ENCODE measurements around the gene RGPD4. TPM values are rescaled to one million over a fixed set of nuclear protein-coding genes. Genes with fewer than 3 reads are reported as not detected.

The RGPD4 gene
- total and polyA plus RNA-seq, 2 of the 13 experiments (the other 11 are each of a cell fraction or from before 2014, with no cell fraction given), result not detected

DNA sequence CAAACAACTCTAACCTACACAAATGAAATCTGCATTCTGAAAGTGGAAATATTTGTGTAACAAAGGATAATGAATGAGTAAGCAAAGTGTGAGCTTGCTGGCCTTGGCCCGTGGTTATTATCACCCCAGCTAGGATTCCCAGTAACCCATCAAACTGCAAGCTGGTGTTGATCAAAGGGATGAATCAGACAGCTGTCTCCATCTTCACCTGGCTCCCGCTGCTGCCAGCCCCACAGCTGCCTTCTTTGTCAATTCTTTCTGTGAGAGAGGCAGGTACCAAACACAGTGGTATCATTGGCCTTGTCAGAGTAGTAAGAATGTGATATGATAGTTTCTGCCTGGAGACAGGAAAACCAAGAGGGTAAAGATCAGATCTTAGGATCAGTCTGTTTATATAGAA lies 25.2 kb upstream of the RGPD4 start:
- H3K27me3 ChIP-seq (ENCODE audit: control insufficient read depth in 1 of 2, insufficient read depth in 2 of 2, low read length in 2 of 2), result no peaks in the 10 kb centered on the region
- BruUV-seq (replicated peaks), result no TSS peak
- FAIRE-seq (no peak), ATAC-seq (no peak), DNase-seq (ENCODE audit: low spot score) (peak; percentile 4)
- peak; percentile 16; the same call in 1 of the 2 replicates for TF ChIP-seq FOSL2 (CRISPR knock-in tag; IDR thresholded peaks at IDR 0.05)
- TF ChIP-seq, protein P1, sequence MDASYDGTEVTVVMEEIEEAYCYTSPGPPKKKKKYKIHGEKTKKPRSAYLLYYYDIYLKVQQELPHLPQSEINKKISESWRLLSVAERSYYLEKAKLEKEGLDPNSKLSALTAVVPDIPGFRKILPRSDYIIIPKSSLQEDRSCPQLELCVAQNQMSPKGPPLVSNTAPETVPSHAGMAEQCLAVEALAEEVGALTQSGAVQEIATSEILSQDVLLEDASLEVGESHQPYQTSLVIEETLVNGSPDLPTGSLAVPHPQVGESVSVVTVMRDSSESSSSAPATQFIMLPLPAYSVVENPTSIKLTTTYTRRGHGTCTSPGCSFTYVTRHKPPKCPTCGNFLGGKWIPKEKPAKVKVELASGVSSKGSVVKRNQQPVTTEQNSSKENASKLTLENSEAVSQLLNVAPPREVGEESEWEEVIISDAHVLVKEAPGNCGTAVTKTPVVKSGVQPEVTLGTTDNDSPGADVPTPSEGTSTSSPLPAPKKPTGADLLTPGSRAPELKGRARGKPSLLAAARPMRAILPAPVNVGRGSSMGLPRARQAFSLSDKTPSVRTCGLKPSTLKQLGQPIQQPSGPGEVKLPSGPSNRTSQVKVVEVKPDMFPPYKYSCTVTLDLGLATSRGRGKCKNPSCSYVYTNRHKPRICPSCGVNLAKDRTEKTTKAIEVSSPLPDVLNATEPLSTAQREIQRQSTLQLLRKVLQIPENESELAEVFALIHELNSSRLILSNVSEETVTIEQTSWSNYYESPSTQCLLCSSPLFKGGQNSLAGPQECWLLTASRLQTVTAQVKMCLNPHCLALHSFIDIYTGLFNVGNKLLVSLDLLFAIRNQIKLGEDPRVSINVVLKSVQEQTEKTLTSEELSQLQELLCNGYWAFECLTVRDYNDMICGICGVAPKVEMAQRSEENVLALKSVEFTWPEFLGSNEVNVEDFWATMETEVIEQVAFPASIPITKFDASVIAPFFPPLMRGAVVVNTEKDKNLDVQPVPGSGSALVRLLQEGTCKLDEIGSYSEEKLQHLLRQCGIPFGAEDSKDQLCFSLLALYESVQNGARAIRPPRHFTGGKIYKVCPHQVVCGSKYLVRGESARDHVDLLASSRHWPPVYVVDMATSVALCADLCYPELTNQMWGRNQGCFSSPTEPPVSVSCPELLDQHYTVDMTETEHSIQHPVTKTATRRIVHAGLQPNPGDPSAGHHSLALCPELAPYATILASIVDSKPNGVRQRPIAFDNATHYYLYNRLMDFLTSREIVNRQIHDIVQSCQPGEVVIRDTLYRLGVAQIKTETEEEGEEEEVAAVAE (CRISPR knock-in tag; IDR thresholded peaks at IDR 0.05; ENCODE audit: borderline replicate concordance), result no peak
- in situ Hi-C loops (cut with HindIII; ENCODE audit: extremely low pct_ligation_motif_present, low pct_unique_long_range_greater_than_20kb), result no loop called here
- H3K4me1 ChIP-seq (ENCODE audit: insufficient read depth, low read length), result no peaks in the 10 kb centered on the region
- no peaks in the 10 kb centered on the region for H3K79me2 ChIP-seq (ENCODE audit: insufficient read depth, low read length)
- no peak overlapping the region for H3K4me3 ChIP-seq (replicated peaks in 1 of 3; ENCODE audit: insufficient read depth in 1 of 3, low read depth in 2 of 3, low read length in 3 of 3)
- no peaks in the 10 kb centered on the region for H3K36me3 ChIP-seq (replicated peaks in 1 of 2; ENCODE audit: control insufficient read depth in 1 of 2, insufficient read depth in 2 of 2, low read length in 2 of 2)
- H3K4me2 ChIP-seq (ENCODE audit: low read depth, low read length), result no peak overlapping the region
- H3K27ac ChIP-seq (ENCODE audit: extremely low read length, insufficient read depth, low read length), result no peak overlapping the region
- H3K9me3 ChIP-seq (ENCODE audit: low read length), result no peaks in the 10 kb centered on the region
- POLR2A ChIA-PET, result no interaction called here
- CTCF ChIA-PET (ENCODE audit: low intra/inter-chr PET ratio, low total read pairs), result no interaction called here
- intact Hi-C loops (cut with micrococcal nuclease; ENCODE audit: unreplicated experiment), result no loop called here
- no peaks in the 10 kb centered on the region for H4K20me1 ChIP-seq (ENCODE audit: insufficient read depth, low read length)
- H2AFZ ChIP-seq (ENCODE audit: low read length), result no peak overlapping the region
- H3K9ac ChIP-seq (ENCODE audit: insufficient read depth, low read depth, low read length), result no peak overlapping the region
- 4% methylated on average over 2 of the region's 2 CpGs for WGBS (ENCODE audit: low lambda C conversion rate)
